K562 (cell line): Measurements from ENCODE around the gene FOS. TPM values are rescaled to one million over a fixed set of nuclear protein-coding genes. Genes with fewer than 3 reads are reported as not detected.
A peak's percentile ranks its signal among the peaks of the same experiment; 100 is the strongest.

Experiments used
- CBFA2T2 ChIP-seq: fragments of 450-650 bp; conservative IDR thresholded peaks from 2 replicates; pipeline ENCODE4 v1.6.1; 2017; ENCODE audit warnings: mild to moderate bottlenecking
- LARP7 ChIP-seq: fragments of 450-650 bp; IDR thresholded peaks from 2 replicates; pipeline ENCODE4 v1.6.1; 2016
- MAFF ChIP-seq: IDR thresholded peaks from 2 replicates; pipeline ENCODE4 v1.6.1; 2012; ENCODE audit warnings: low read length, improper control_type of control experiment
- MBD1 ChIP-seq: fragments of 250-450 bp; sonication (Bioruptor Pico); IDR thresholded peaks from 2 replicates; pipeline ENCODE4 v1.8.0; 2022; ENCODE audit warnings: inconsistent platforms
- MGA ChIP-seq: fragments of 450-650 bp; IDR thresholded peaks from 2 replicates; pipeline ENCODE4 v1.6.1; 2016; ENCODE audit warnings: mild to moderate bottlenecking, moderate library complexity
- PHB ChIP-seq: fragments of 250-450 bp; sonication (Bioruptor Pico); IDR thresholded peaks from 2 replicates; pipeline ENCODE4 v1.5.0; 2021
- POLR3A ChIP-seq: IDR thresholded peaks from 2 replicates; pipeline ENCODE4 v1.6.1; 2011; ENCODE audit warnings: borderline replicate concordance, mild to moderate bottlenecking, moderate library complexity; ENCODE audit not compliant: insufficient read length, insufficient read depth; ENCODE audit errors: extremely low read depth
- POU5F1 ChIP-seq: fragments of 150-350 bp; IDR thresholded peaks from 2 replicates; pipeline ENCODE4 v1.6.1; 2014; ENCODE audit warnings: borderline replicate concordance, low read length, low read depth, mild to moderate bottlenecking; ENCODE audit not compliant: partially characterized antibody
- STAG1 ChIP-seq: sonication (generic); formaldehyde crosslinking; IDR thresholded peaks from 2 replicates; pipeline ENCODE4 v1.5.0; 2020; ENCODE audit warnings: missing genetic modification reagents, borderline replicate concordance
- TSHZ1 ChIP-seq: fragments of 250-450 bp; sonication (Bioruptor Pico); IDR thresholded peaks from 2 replicates; pipeline ENCODE4 v1.4.0; 2020; ENCODE audit warnings: mild to moderate bottlenecking, moderate library complexity
- ZBED1 ChIP-seq: IDR thresholded peaks from 2 replicates; pipeline ENCODE4 v1.6.1; 2014
- ZNF124 ChIP-seq: sonication (generic); formaldehyde crosslinking; IDR thresholded peaks from 2 replicates; pipeline ENCODE4 v1.8.1; 2022; ENCODE audit warnings: missing genetic modification reagents
- polyA plus RNA-seq, 8 experiments: library from polyadenylated mRNA; depleted of rRNA in 4 of 8; stranded (reverse) in 5 of 8; unstranded in 3 of 8; fragments of >200 nt; fragmentation: Nextera tagmentation in 2 of 8; fragmentation: Illumina TruSeq in 1 of 8; extraction: Ambion mirVana in 2 of 8; extraction: Trizol in 1 of 8; gene quantifications; 2 replicates each; pipeline versions ENCODE4 v1.2.1 to v1.2.3, GENCODE V29; 2011 to 2014; ENCODE audit warnings: inconsistent platforms in 1 of 8, missing spikeins in 1 of 8
- total RNA-seq, 7 experiments: library from RNA; depleted of rRNA in 6 of 7; stranded (reverse); fragments of >200 nt in 6 of 7; fragmentation: Illumina TruSeq in 2 of 7; extraction: Trizol in 2 of 7; gene quantifications; 2 replicates each; pipeline versions ENCODE4 v1.2.1 to v1.2.3, GENCODE V29; 2011 to 2021; ENCODE audit warnings: low replicate concordance in 1 of 7

FOS gene
- total and polyA plus RNA-seq, 9 of the 15 experiments (the other 6 are each of a cell fraction or from before 2014, with no cell fraction given): 0.54 to 13.8 (median 8.9) TPM

GRCh38 chr14:75301666-75302325 is 23.2 kb downstream of the FOS start (continued):
- TF ChIP-seq MGA (0 out of 2 replicates have a peak, but pooled peaks have one; percentile 32), POU5F1 (no peak), CBFA2T2 (peak; percentile 35; the same call in 1 of the 2 replicates), ZNF124 (no peak), LARP7 (no peak), POLR3A (no peak), PHB (no peak), MBD1 (CRISPR knock-in tag) (no peak), STAG1 (CRISPR knock-in tag) (no peak), ZBED1 (no peak), TSHZ1 (CRISPR knock-in tag) (no peak), MAFF (no peak)
